ENCODE results near the gene SKOR2. TPM values are rescaled to one million over a fixed set of nuclear protein-coding genes. Genes with fewer than 3 reads are reported as not detected.
A peak's percentile ranks its signal among the peaks of the same experiment; 100 is the strongest.

SKOR2 gene
- total RNA-seq, 1 donor from 2014 or later: not detected

GRCh38 chr18:47249314-47249981, 2.0 kb downstream of the SKOR2 start:
- Histone ChIP-seq H3K79me2 (ENCODE audit: insufficient read depth, low read length) (no peaks in the 10 kb centered on the region), H4K20me1 (ENCODE audit: insufficient read depth, low read length) (no peaks in the 10 kb centered on the region), H3K9me3 (ENCODE audit: insufficient read depth, low read depth, low read length) (peaks cover 16% of the 10 kb centered on the region), H3K27me3 (ENCODE audit: insufficient read depth, low read length) (peaks cover 87% of the 10 kb centered on the region), H2AFZ (ENCODE audit: low read depth, low read length) (no peak overlapping the region), H3K4me3 (ENCODE audit: insufficient read depth, low read depth, low read length) (no peak overlapping the region), H3K4me1 (ENCODE audit: insufficient read depth, low read length) (no peaks in the 10 kb centered on the region), H3K36me3 (ENCODE audit: insufficient read depth, low read length) (no peaks in the 10 kb centered on the region), H3K9ac (ENCODE audit: low read length) (no peak overlapping the region), H3K4me2 (ENCODE audit: low read length) (no peak overlapping the region), H3K27ac (ENCODE audit: low read depth, low read length) (no peak overlapping the region)
- Mint-ChIP-seq H3K36me3 (ENCODE audit: low read depth, unreplicated experiment) (no peaks in the 10 kb centered on the region), H3K27me3 (ENCODE audit: low read depth, unreplicated experiment) (peaks cover 79% of the 10 kb centered on the region), H3K27ac (ENCODE audit: unreplicated experiment) (no peak overlapping the region), H3K4me1 (ENCODE audit: low read depth, unreplicated experiment) (no peaks in the 10 kb centered on the region), H3K9me3 (ENCODE audit: unreplicated experiment) (peaks cover 25% of the 10 kb centered on the region), H3K4me3 (ENCODE audit: unreplicated experiment) (no peak overlapping the region)
- TF ChIP-seq CTCF (IDR thresholded peaks at IDR 0.05; ENCODE audit: insufficient read depth, low read depth, low read length): no peak
- TF ChIP-seq EZH2 (IDR thresholded peaks at IDR 0.05; ENCODE audit: insufficient read depth, low read length): no peak
- DNase-seq (ENCODE audit: low read depth) (no peak), FAIRE-seq (no peak)

GRCh38 chr18:47248604-47249313, 2.7 kb downstream of the SKOR2 start:
- Histone ChIP-seq H3K36me3 (ENCODE audit: insufficient read depth, low read length) (no peaks in the 10 kb centered on the region), H3K79me2 (ENCODE audit: insufficient read depth, low read length) (no peaks in the 10 kb centered on the region), H3K4me2 (ENCODE audit: low read length) (no peak overlapping the region), H2AFZ (ENCODE audit: low read depth, low read length) (peak overlapping the region; percentile 41), H3K27me3 (ENCODE audit: insufficient read depth, low read length) (peaks cover 86% of the 10 kb centered on the region), H3K9ac (ENCODE audit: low read length) (no peak overlapping the region), H4K20me1 (ENCODE audit: insufficient read depth, low read length) (no peaks in the 10 kb centered on the region), H3K27ac (ENCODE audit: low read depth, low read length) (no peak overlapping the region), H3K9me3 (ENCODE audit: insufficient read depth, low read depth, low read length) (peaks cover 16% of the 10 kb centered on the region), H3K4me1 (ENCODE audit: insufficient read depth, low read length) (no peaks in the 10 kb centered on the region), H3K4me3 (ENCODE audit: insufficient read depth, low read depth, low read length) (no peak overlapping the region)
- no peaks in the 10 kb centered on the region for H3K36me3 Mint-ChIP-seq (ENCODE audit: low read depth, unreplicated experiment)
- peaks cover 21% of the 10 kb centered on the region for H3K9me3 Mint-ChIP-seq (ENCODE audit: unreplicated experiment)
- TF ChIP-seq EZH2 (IDR thresholded peaks at IDR 0.05; ENCODE audit: insufficient read depth, low read length): peak; percentile 95
- TF ChIP-seq CTCF (IDR thresholded peaks at IDR 0.05; ENCODE audit: insufficient read depth, low read depth, low read length): no peak
- no peak overlapping the region for H3K4me3 Mint-ChIP-seq (ENCODE audit: unreplicated experiment)
- DNase-seq (ENCODE audit: low read depth): no peak
- no peak overlapping the region for H3K27ac Mint-ChIP-seq (ENCODE audit: unreplicated experiment)
- H3K4me1 Mint-ChIP-seq (ENCODE audit: low read depth, unreplicated experiment): no peaks in the 10 kb centered on the region
- no peak for FAIRE-seq
- peaks cover 78% of the 10 kb centered on the region for H3K27me3 Mint-ChIP-seq (ENCODE audit: low read depth, unreplicated experiment)

Measured in astrocyte (in vitro differentiated cells and primary cell).